HCT116 (cell line): ENCODE measurements around the gene RASGRP2.

ENCODE experiments used
- ATF3 ChIP-seq: IDR thresholded peaks from 2 replicates; pipeline ENCODE4 v1.6.1; 2012
- CEBPB ChIP-seq: IDR thresholded peaks from 2 replicates; pipeline ENCODE4 v1.6.1; 2012; ENCODE audit warnings: low read depth
- CTCF ChIP-seq, 3 experiments: fragments of 200-600 bp in 1 of 3; sonication (generic) in 1 of 3; IDR thresholded peaks in 2 of 3; conservative IDR thresholded peaks in 1 of 3; 2 replicates each; pipeline ENCODE4 v1.5.1; 2012 to 2017; ENCODE audit warnings: low read depth in 2 of 3, low read length in 2 of 3, antibody characterized with exemption in 1 of 3, borderline replicate concordance in 1 of 3, control low read depth in 1 of 3, mild to moderate bottlenecking in 1 of 3, mixed read lengths in 1 of 3, mixed run types in 1 of 3, moderate library complexity in 1 of 3; ENCODE audit not compliant: insufficient read depth in 1 of 3
- EGR1 ChIP-seq: IDR thresholded peaks from 2 replicates; pipeline ENCODE4 v1.6.1; 2012; ENCODE audit warnings: low read depth
- POLR2A ChIP-seq: IDR thresholded peaks from 2 replicates; pipeline ENCODE4 v1.7.0; 2011; ENCODE audit warnings: borderline replicate concordance; ENCODE audit not compliant: insufficient read depth, insufficient read length; ENCODE audit errors: extremely low read depth
- POLR2AphosphoS5 ChIP-seq: IDR thresholded peaks from 2 replicates; pipeline ENCODE4 v1.6.1; 2011; ENCODE audit warnings: mild to moderate bottlenecking, low read depth, low read length, moderate library complexity
- YY1 ChIP-seq: IDR thresholded peaks from 2 replicates; pipeline ENCODE4 v1.6.1; 2011; ENCODE audit warnings: low read length, low read depth, moderate library complexity, mild to moderate bottlenecking; ENCODE audit not compliant: insufficient replicate concordance; ENCODE audit errors: extremely low read depth
- ZNF274 ChIP-seq: fragments of 200-500 bp; sonication (Bioruptor generic); IDR thresholded peaks from 2 replicates; pipeline ENCODE4 v1.6.1; 2014; ENCODE audit warnings: mild to moderate bottlenecking, low read depth, low read length, inconsistent platforms
- TF ChIP-seq, protein P1 (sequence below): IDR thresholded peaks from 2 replicates; pipeline ENCODE4 v1.6.1; 2012

DNA sequence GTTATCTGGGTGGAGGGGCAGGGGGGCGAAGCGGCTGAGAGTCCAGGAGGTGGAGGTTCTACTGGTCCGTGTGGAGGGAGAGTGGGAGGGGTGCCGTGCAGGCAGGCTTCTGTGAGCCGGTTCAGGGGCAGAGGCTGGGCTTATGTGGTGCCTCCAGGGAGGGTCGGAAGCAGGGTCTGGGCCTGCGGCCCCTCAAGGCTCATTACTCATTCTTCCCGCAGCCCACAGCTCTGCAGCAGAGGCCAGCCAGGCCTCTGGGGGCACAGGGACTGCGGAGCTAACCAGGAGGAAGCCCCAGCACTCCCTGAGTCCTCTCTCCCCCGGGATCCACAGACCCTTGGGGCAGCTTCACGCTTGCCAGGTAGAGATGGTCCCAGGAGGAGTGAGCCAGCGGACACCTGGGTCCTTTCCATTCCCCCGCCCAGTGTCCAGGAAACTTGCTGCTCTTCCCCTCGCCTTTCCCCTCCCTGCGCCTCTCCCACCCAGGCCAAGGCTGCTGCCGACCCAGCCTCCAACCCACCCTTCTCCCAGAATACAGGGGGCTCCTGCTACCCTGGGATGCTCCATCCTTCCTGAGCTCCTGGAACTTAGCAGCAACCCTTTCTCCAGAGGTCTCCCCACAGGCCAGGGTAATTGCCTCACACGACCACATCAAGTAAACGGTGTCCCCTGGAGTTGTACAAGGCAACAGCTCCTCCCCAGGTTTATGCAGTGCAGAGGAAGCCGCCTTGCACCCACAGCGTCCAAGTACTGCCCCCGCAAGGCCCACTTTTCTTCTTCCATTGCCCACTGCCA is 27.3 kb downstream of the RASGRP2 start:
- TF ChIP-seq YY1: no peak
- no peak for TF ChIP-seq POLR2A
- no peak for TF ChIP-seq CTCF (IDR thresholded peaks at IDR 0.05 in 2 of 3, conservative IDR thresholded peaks at IDR 0.05 in 1 of 3; ENCODE audit: borderline replicate concordance in 1 of 3, insufficient read depth in 1 of 3, low read depth in 2 of 3, low read length in 2 of 3)
- TF ChIP-seq POLR2AphosphoS5: no peak
- TF ChIP-seq EGR1: no peak
- TF ChIP-seq, protein P1, sequence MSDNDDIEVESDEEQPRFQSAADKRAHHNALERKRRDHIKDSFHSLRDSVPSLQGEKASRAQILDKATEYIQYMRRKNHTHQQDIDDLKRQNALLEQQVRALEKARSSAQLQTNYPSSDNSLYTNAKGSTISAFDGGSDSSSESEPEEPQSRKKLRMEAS: no peak
- no peak for TF ChIP-seq ATF3
- no peak for TF ChIP-seq ZNF274
- no peak for TF ChIP-seq CEBPB
